ENCODE results near the gene SLC31A2. TPM values are rescaled to one million over a fixed set of nuclear protein-coding genes. Genes with fewer than 3 reads are reported as not detected.
"Not testable (repeated sequence)": the region's sequence is repeated elsewhere in the genome, so short reads cannot be mapped to it uniquely, and the experiment has no call there.

Gene SLC31A2
- total RNA-seq, 1 donor from 2014 or later: 7.1 TPM

- DNase-seq (ENCODE audit: low read depth) (no peak), FAIRE-seq (no peak)
- H3K27me3 Mint-ChIP-seq (ENCODE audit: low read depth, unreplicated experiment): no peaks in the 10 kb centered on the region
- peaks cover 11% of the 10 kb centered on the region for H3K4me1 Mint-ChIP-seq (ENCODE audit: low read depth, unreplicated experiment)
- H3K4me1 ChIP-seq (ENCODE audit: insufficient read depth, low read length): peaks cover 6% of the 10 kb centered on the region
- no peak overlapping the region for H3K4me2 ChIP-seq (ENCODE audit: low read length)
- no peak overlapping the region for H3K9ac ChIP-seq (ENCODE audit: low read length)
- H3K4me3 ChIP-seq (ENCODE audit: insufficient read depth, low read depth, low read length): no peak overlapping the region
- no peaks in the 10 kb centered on the region for H3K36me3 Mint-ChIP-seq (ENCODE audit: low read depth, unreplicated experiment)
- H3K27me3 ChIP-seq (ENCODE audit: insufficient read depth, low read length): peaks cover 5% of the 10 kb centered on the region
- H3K36me3 ChIP-seq (ENCODE audit: insufficient read depth, low read length): peaks cover 3% of the 10 kb centered on the region
- no peaks in the 10 kb centered on the region for H3K79me2 ChIP-seq (ENCODE audit: insufficient read depth, low read length)
- peaks cover 4% of the 10 kb centered on the region for H4K20me1 ChIP-seq (ENCODE audit: insufficient read depth, low read length)
- peaks cover 9% of the 10 kb centered on the region for H3K9me3 Mint-ChIP-seq (ENCODE audit: unreplicated experiment)
- H3K4me3 Mint-ChIP-seq (ENCODE audit: unreplicated experiment): no peak overlapping the region
- no peak overlapping the region for H3K27ac ChIP-seq (ENCODE audit: low read depth, low read length)
- no peak overlapping the region for H2AFZ ChIP-seq (ENCODE audit: low read depth, low read length)
- TF ChIP-seq CTCF (IDR thresholded peaks at IDR 0.05; ENCODE audit: insufficient read depth, low read depth, low read length) (no peak), EZH2 (IDR thresholded peaks at IDR 0.05; ENCODE audit: insufficient read depth, low read length) (no peak)
- H3K9me3 ChIP-seq (ENCODE audit: insufficient read depth, low read depth, low read length): no peaks in the 10 kb centered on the region
- no peak overlapping the region for H3K27ac Mint-ChIP-seq (ENCODE audit: unreplicated experiment)
These were observed 1.9 kb upstream of the SLC31A2 start for GRCh38 chr9:113148781-113149510.

GRCh38 chr9:113149561-113149960, 1.2 kb upstream of the SLC31A2 start:
- FAIRE-seq; H4K20me1 ChIP-seq (ENCODE audit: insufficient read depth, low read length); DNase-seq (ENCODE audit: low read depth); H3K9me3 ChIP-seq (ENCODE audit: insufficient read depth, low read depth, low read length); H3K36me3 Mint-ChIP-seq (ENCODE audit: low read depth, unreplicated experiment); H3K4me3 ChIP-seq (ENCODE audit: insufficient read depth, low read depth, low read length); H3K27me3 ChIP-seq (ENCODE audit: insufficient read depth, low read length); H2AFZ ChIP-seq (ENCODE audit: low read depth, low read length); H3K4me2 ChIP-seq (ENCODE audit: low read length); H3K79me2 ChIP-seq (ENCODE audit: insufficient read depth, low read length); H3K27me3 Mint-ChIP-seq (ENCODE audit: low read depth, unreplicated experiment); H3K4me3 Mint-ChIP-seq (ENCODE audit: unreplicated experiment); H3K36me3 ChIP-seq (ENCODE audit: insufficient read depth, low read length); H3K9me3 Mint-ChIP-seq (ENCODE audit: unreplicated experiment); H3K9ac ChIP-seq (ENCODE audit: low read length); H3K27ac Mint-ChIP-seq (ENCODE audit: unreplicated experiment); H3K27ac ChIP-seq (ENCODE audit: low read depth, low read length): not testable (repeated sequence)
- H3K4me1 Mint-ChIP-seq (ENCODE audit: low read depth, unreplicated experiment): peaks cover 11% of the 10 kb centered on the region
- peaks cover 11% of the 10 kb centered on the region for H3K4me1 ChIP-seq (ENCODE audit: insufficient read depth, low read length)

GRCh38 chr9:113151696-113152630, 1.2 kb downstream of the SLC31A2 start:
- Histone ChIP-seq H2AFZ (ENCODE audit: low read depth, low read length) (peak overlapping the region; percentile 91), H3K9ac (ENCODE audit: low read length) (peak overlapping the region; percentile 81), H3K4me2 (ENCODE audit: low read length) (peak overlapping the region; percentile 84), H3K36me3 (ENCODE audit: insufficient read depth, low read length) (peaks cover 3% of the 10 kb centered on the region), H3K27ac (ENCODE audit: low read depth, low read length) (no peak overlapping the region), H3K4me1 (ENCODE audit: insufficient read depth, low read length) (peaks cover 11% of the 10 kb centered on the region), H4K20me1 (ENCODE audit: insufficient read depth, low read length) (peaks cover 11% of the 10 kb centered on the region), H3K27me3 (ENCODE audit: insufficient read depth, low read length) (no peaks in the 10 kb centered on the region), H3K79me2 (ENCODE audit: insufficient read depth, low read length) (no peaks in the 10 kb centered on the region), H3K9me3 (ENCODE audit: insufficient read depth, low read depth, low read length) (no peaks in the 10 kb centered on the region), H3K4me3 (ENCODE audit: insufficient read depth, low read depth, low read length) (peak overlapping the region; percentile 73)
- Mint-ChIP-seq H3K4me1 (ENCODE audit: low read depth, unreplicated experiment) (peaks cover 19% of the 10 kb centered on the region), H3K9me3 (ENCODE audit: unreplicated experiment) (peaks cover 6% of the 10 kb centered on the region), H3K27me3 (ENCODE audit: low read depth, unreplicated experiment) (no peaks in the 10 kb centered on the region), H3K27ac (ENCODE audit: unreplicated experiment) (peak overlapping the region; percentile 18), H3K36me3 (ENCODE audit: low read depth, unreplicated experiment) (peaks cover 1% of the 10 kb centered on the region), H3K4me3 (ENCODE audit: unreplicated experiment) (peak overlapping the region; percentile 84)
- FAIRE-seq (no peak), DNase-seq (ENCODE audit: low read depth) (no peak)
- TF ChIP-seq CTCF (IDR thresholded peaks at IDR 0.05; ENCODE audit: insufficient read depth, low read depth, low read length): no peak
- TF ChIP-seq EZH2 (IDR thresholded peaks at IDR 0.05; ENCODE audit: insufficient read depth, low read length): no peak

Data from astrocyte (in vitro differentiated cells and primary cell).